WTC11 (cell line): Measurements from ENCODE around the gene MCUB. TPM values are rescaled to one million over a fixed set of nuclear protein-coding genes. Genes with fewer than 3 reads are reported as not detected.

Experiments
- ATAC-seq: fragments of 200-7000 bp; cut with Tn5 transposase; 2 replicates; pipeline ENCODE4 v1.10.0; 2021; ENCODE audit warnings: mild to moderate bottlenecking, moderate library complexity
- CTCF ChIA-PET: fragments of 300-600 bp; sonication (Branson Sonifier 250); formaldehyde crosslinking; loops from one replicate; lab custom pipeline; 2021; ENCODE audit warnings: antibody characterized with exemption; lab: Charles Lee
- POLR2A ChIA-PET: fragments of 350-600 bp; sonication (Branson Sonifier 250); formaldehyde crosslinking; loops from one replicate; lab custom pipeline; 2021; ENCODE audit warnings: antibody characterized with exemption; lab: Charles Lee
- DNase-seq: peaks from one replicate; pipeline ENCODE4 v3.0.0; 2021; ENCODE audit warnings: low spot score
- H3K27ac Mint-ChIP-seq: 2 replicates; pipeline ENCODE4 v1.8.0; 2021; ENCODE audit warnings: mixed read lengths
- H3K27me3 Mint-ChIP-seq: 2 replicates; pipeline ENCODE4 v1.8.0; 2021; ENCODE audit warnings: low read depth, mild to moderate bottlenecking, moderate library complexity, mixed read lengths
- H3K36me3 Mint-ChIP-seq: 2 replicates; pipeline ENCODE4 v1.8.0; 2021; ENCODE audit warnings: mixed read lengths
- H3K4me1 Mint-ChIP-seq: 2 replicates; pipeline ENCODE4 v1.8.0; 2022; ENCODE audit warnings: mixed read lengths
- H3K4me3 Mint-ChIP-seq: 2 replicates; pipeline ENCODE4 v1.8.0; 2021; ENCODE audit warnings: mild to moderate bottlenecking, moderate library complexity, mixed read lengths
- H3K9me3 Mint-ChIP-seq: 2 replicates; pipeline ENCODE4 v1.8.0; 2021; ENCODE audit warnings: mixed read lengths
- ATF6 ChIP-seq: sonication (generic); formaldehyde crosslinking; IDR thresholded peaks from 2 replicates; pipeline ENCODE4 v1.8.1; 2023; ENCODE audit warnings: mild to moderate bottlenecking, missing genetic modification reagents
- ERG ChIP-seq: fragments of 250-450 bp; sonication (Bioruptor Pico); IDR thresholded peaks from 2 replicates; pipeline ENCODE4 v1.8.0; 2021; ENCODE audit warnings: mild to moderate bottlenecking
- FOXP4 ChIP-seq: sonication (generic); formaldehyde crosslinking; IDR thresholded peaks from 2 replicates; pipeline ENCODE4 v1.8.0; 2022; ENCODE audit warnings: mild to moderate bottlenecking, missing genetic modification reagents
- HMGXB4 ChIP-seq: sonication (generic); formaldehyde crosslinking; IDR thresholded peaks from 2 replicates; pipeline ENCODE4 v1.8.1; 2023; ENCODE audit warnings: mild to moderate bottlenecking, moderate library complexity, missing genetic modification reagents
- NFE2L1 ChIP-seq: sonication (generic); formaldehyde crosslinking; IDR thresholded peaks from 2 replicates; pipeline ENCODE4 v1.8.1; 2023; ENCODE audit warnings: missing genetic modification reagents
- NFYB ChIP-seq: sonication (generic); formaldehyde crosslinking; conservative IDR thresholded peaks from 2 replicates; pipeline ENCODE4 v1.8.0; 2022; ENCODE audit warnings: low read depth, missing genetic modification reagents
- SMAD4 ChIP-seq: sonication (generic); formaldehyde crosslinking; IDR thresholded peaks from 2 replicates; pipeline ENCODE4 v1.8.0; 2022; ENCODE audit warnings: mild to moderate bottlenecking, missing genetic modification reagents
- SOX15 ChIP-seq: fragments of 250-450 bp; sonication (Bioruptor Pico); IDR thresholded peaks from 2 replicates; pipeline ENCODE4 v1.9.0; 2021; ENCODE audit warnings: mild to moderate bottlenecking
- SP1 ChIP-seq: sonication (generic); formaldehyde crosslinking; conservative IDR thresholded peaks from 2 replicates; pipeline ENCODE4 v1.8.1; 2022; ENCODE audit warnings: missing genetic modification reagents
- STAT6 ChIP-seq: sonication (generic); formaldehyde crosslinking; conservative IDR thresholded peaks from 2 replicates; pipeline ENCODE4 v1.8.1; 2023; ENCODE audit warnings: mild to moderate bottlenecking, low read depth, missing genetic modification reagents, moderate library complexity
- USF2 ChIP-seq: sonication (generic); formaldehyde crosslinking; IDR thresholded peaks from 2 replicates; pipeline ENCODE4 v1.8.1; 2023; ENCODE audit warnings: mild to moderate bottlenecking, missing genetic modification reagents, moderate library complexity
- ZNF219 ChIP-seq: sonication (generic); formaldehyde crosslinking; IDR thresholded peaks from 2 replicates; pipeline ENCODE4 v1.8.0; 2023; ENCODE audit warnings: missing genetic modification reagents, mild to moderate bottlenecking, borderline replicate concordance
- ZNF317 ChIP-seq: sonication (generic); formaldehyde crosslinking; IDR thresholded peaks from 2 replicates; pipeline ENCODE4 v1.8.1; 2023; ENCODE audit warnings: low read depth, mild to moderate bottlenecking, moderate library complexity, missing genetic modification reagents, borderline replicate concordance
- ZNF423 ChIP-seq: fragments of 250-450 bp; sonication (Bioruptor Pico); IDR thresholded peaks from 2 replicates; pipeline ENCODE4 v2.1.2; 2022; ENCODE audit warnings: mild to moderate bottlenecking, moderate library complexity
- ZNF532 ChIP-seq: fragments of 250-450 bp; sonication (Bioruptor Pico); IDR thresholded peaks from 2 replicates; pipeline ENCODE4 v1.9.0; 2021; ENCODE audit warnings: mild to moderate bottlenecking, borderline replicate concordance
- total RNA-seq: library from RNA; stranded (reverse); gene quantifications from 3 replicates; pipeline ENCODE4 v1.2.3, GENCODE V29; 2021

MCUB gene
- total RNA-seq, 1 experiment from 2014 or later = 26.8 TPM

- TF ChIP-seq SMAD4 (CRISPR knock-in tag) = no peak
- no peak for TF ChIP-seq NFE2L1 (CRISPR knock-in tag)
- TF ChIP-seq FOXP4 (CRISPR knock-in tag) = no peak
- no peak for TF ChIP-seq ZNF532 (CRISPR knock-in tag)
- TF ChIP-seq ZNF317 (CRISPR knock-in tag) = no peak
- no peak for TF ChIP-seq HMGXB4 (CRISPR knock-in tag)
- TF ChIP-seq SP1 (CRISPR knock-in tag) = no peak
- no peak for TF ChIP-seq USF2 (CRISPR knock-in tag)
- no peak for TF ChIP-seq ZNF423 (CRISPR knock-in tag)
- TF ChIP-seq ATF6 (CRISPR knock-in tag) = no peak
- no peak for TF ChIP-seq NFYB (CRISPR knock-in tag)
- POLR2A ChIA-PET = interaction anchor here (0.5 to 0.7 kb wide), 2 partner anchors 56 to 141 kb away, joined by 3 to 6 read pairs; no protein-coding TSS in a partner anchor
- CTCF ChIA-PET = no interaction called here
- Mint-ChIP-seq H3K27me3 (no peaks in the 10 kb centered on the region; the same call in 1 of the 2 replicates), H3K36me3 (peaks cover 22% of the 10 kb centered on the region), H3K4me3 (no peak overlapping the region), H3K27ac (no peak overlapping the region), H3K9me3 (peaks cover 29% of the 10 kb centered on the region), H3K4me1 (peaks cover 7% of the 10 kb centered on the region)
- DNase-seq = no peak
- no peak for ATAC-seq
Measured at GRCh38 chr4:109599046-109599652, 39.1 kb downstream of the MCUB start.

GRCh38 chr4:109600431-109600830 is 40.4 kb downstream of the MCUB start:
- H3K4me3 Mint-ChIP-seq = no peak overlapping the region
- CTCF ChIA-PET = no interaction called here
- H3K27ac Mint-ChIP-seq = no peak overlapping the region
- no peak for ATAC-seq
- no peak for TF ChIP-seq ERG
- TF ChIP-seq SOX15 (CRISPR knock-in tag) = no peak
- no peak for TF ChIP-seq ZNF219 (CRISPR knock-in tag)
- TF ChIP-seq STAT6 (CRISPR knock-in tag) = no peak
- TF ChIP-seq, all 79 proteins: peak for 0
- H3K4me1 Mint-ChIP-seq = peaks cover 7% of the 10 kb centered on the region
- H3K36me3 Mint-ChIP-seq = peaks cover 34% of the 10 kb centered on the region
- DNase-seq = no peak
- H3K27me3 Mint-ChIP-seq = no peaks in the 10 kb centered on the region; the same call in 1 of the 2 replicates
- POLR2A ChIA-PET = no interaction called here
- H3K9me3 Mint-ChIP-seq = peaks cover 40% of the 10 kb centered on the region
